Neural cell (in vitro differentiated cells): ENCODE measurements around the gene WDR91.

Experiments
- EP300 ChIP-seq: fragments of 450-650 bp; conservative IDR thresholded peaks from 2 replicates; pipeline ENCODE4 v1.6.1; 2014; ENCODE audit warnings: antibody characterized with exemption, mild to moderate bottlenecking, moderate library complexity; ENCODE audit not compliant: poor library complexity, severe bottlenecking
- TF ChIP-seq, protein P1 (sequence below): IDR thresholded peaks from 2 replicates; pipeline ENCODE4 v1.6.1; 2012; ENCODE audit warnings: borderline replicate concordance
- TF ChIP-seq, protein P2 (sequence below): fragments of 450-650 bp; IDR thresholded peaks from 2 replicates; pipeline ENCODE4 v1.5.1; 2014; ENCODE audit warnings: antibody characterized with exemption, mild to moderate bottlenecking, moderate library complexity; ENCODE audit not compliant: poor library complexity, severe bottlenecking

DNA sequence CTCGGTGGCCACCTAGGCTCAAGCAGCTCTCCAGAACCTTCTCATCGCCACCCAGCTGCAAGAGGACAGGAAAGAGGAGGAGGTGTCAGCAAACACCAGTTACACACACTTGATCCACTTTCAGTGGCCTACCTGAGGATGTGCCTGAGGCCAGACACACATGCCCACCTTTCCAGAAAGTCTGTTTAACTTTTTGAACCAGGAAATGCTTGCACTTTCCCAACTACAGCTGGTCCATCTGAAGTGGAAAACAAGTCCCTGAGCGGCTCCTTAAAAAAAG is 25.1 kb downstream of the WDR91 start:
- TF ChIP-seq, protein P1, sequence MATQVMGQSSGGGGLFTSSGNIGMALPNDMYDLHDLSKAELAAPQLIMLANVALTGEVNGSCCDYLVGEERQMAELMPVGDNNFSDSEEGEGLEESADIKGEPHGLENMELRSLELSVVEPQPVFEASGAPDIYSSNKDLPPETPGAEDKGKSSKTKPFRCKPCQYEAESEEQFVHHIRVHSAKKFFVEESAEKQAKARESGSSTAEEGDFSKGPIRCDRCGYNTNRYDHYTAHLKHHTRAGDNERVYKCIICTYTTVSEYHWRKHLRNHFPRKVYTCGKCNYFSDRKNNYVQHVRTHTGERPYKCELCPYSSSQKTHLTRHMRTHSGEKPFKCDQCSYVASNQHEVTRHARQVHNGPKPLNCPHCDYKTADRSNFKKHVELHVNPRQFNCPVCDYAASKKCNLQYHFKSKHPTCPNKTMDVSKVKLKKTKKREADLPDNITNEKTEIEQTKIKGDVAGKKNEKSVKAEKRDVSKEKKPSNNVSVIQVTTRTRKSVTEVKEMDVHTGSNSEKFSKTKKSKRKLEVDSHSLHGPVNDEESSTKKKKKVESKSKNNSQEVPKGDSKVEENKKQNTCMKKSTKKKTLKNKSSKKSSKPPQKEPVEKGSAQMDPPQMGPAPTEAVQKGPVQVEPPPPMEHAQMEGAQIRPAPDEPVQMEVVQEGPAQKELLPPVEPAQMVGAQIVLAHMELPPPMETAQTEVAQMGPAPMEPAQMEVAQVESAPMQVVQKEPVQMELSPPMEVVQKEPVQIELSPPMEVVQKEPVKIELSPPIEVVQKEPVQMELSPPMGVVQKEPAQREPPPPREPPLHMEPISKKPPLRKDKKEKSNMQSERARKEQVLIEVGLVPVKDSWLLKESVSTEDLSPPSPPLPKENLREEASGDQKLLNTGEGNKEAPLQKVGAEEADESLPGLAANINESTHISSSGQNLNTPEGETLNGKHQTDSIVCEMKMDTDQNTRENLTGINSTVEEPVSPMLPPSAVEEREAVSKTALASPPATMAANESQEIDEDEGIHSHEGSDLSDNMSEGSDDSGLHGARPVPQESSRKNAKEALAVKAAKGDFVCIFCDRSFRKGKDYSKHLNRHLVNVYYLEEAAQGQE: no peak
- TF ChIP-seq, protein P2, sequence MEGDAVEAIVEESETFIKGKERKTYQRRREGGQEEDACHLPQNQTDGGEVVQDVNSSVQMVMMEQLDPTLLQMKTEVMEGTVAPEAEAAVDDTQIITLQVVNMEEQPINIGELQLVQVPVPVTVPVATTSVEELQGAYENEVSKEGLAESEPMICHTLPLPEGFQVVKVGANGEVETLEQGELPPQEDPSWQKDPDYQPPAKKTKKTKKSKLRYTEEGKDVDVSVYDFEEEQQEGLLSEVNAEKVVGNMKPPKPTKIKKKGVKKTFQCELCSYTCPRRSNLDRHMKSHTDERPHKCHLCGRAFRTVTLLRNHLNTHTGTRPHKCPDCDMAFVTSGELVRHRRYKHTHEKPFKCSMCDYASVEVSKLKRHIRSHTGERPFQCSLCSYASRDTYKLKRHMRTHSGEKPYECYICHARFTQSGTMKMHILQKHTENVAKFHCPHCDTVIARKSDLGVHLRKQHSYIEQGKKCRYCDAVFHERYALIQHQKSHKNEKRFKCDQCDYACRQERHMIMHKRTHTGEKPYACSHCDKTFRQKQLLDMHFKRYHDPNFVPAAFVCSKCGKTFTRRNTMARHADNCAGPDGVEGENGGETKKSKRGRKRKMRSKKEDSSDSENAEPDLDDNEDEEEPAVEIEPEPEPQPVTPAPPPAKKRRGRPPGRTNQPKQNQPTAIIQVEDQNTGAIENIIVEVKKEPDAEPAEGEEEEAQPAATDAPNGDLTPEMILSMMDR: no peak
- no peak for TF ChIP-seq EP300
